Upper lobe of right lung (tissue), 1 donor: ENCODE measurements around the gene KLHL35. TPM values are rescaled to one million over a fixed set of nuclear protein-coding genes. Genes with fewer than 3 reads are reported as not detected.

Source experiments
- ATAC-seq: fragments of 200-7000 bp; cut with Tn5 transposase; one replicate; pipeline ENCODE4 v1.9.1; 2020; ENCODE audit warnings: mild to moderate bottlenecking, moderate library complexity
- DNase-seq: peaks from one replicate; pipeline ENCODE4 v3.0.0-alpha.2; 2020
- H3K27ac ChIP-seq: fragments of 200-600 bp; one replicate; pipeline ENCODE4 v1.8.0; 2022
- H3K27me3 ChIP-seq: fragments of 200-600 bp; one replicate; pipeline ENCODE4 v1.8.0; 2022; ENCODE audit warnings: mild to moderate bottlenecking
- H3K36me3 ChIP-seq: fragments of 200-600 bp; one replicate; pipeline ENCODE4 v1.8.0; 2022
- H3K4me1 ChIP-seq: fragments of 200-600 bp; one replicate; pipeline ENCODE4 v1.8.0; 2022
- H3K4me3 ChIP-seq: fragments of 200-600 bp; one replicate; pipeline ENCODE4 v1.8.0; 2022; ENCODE audit warnings: mild to moderate bottlenecking
- H3K9me3 ChIP-seq: fragments of 200-600 bp; one replicate; pipeline ENCODE4 v1.8.0; 2022
- CTCF ChIP-seq: fragments of 200-600 bp; IDR thresholded peaks from one replicate; pipeline ENCODE4 v1.8.0; 2022; ENCODE audit warnings: antibody characterized with exemption
- intact Hi-C: fragments of 100-400 bp; cut with DNase I; formaldehyde crosslinking; loops from one replicate; pipeline ENCODE4 v1.11.0; 2022
- total RNA-seq: library from RNA; stranded (reverse); fragmentation: NEBNext Ultra II Directional; extraction: Animal tissue kit (Norgen Biotek cat#: 25700); gene quantifications from one replicate; pipeline ENCODE4 v1.2.1, GENCODE V29; 2021
- donor health status: DM: no; HTN: yes; CAD: no; lungs with severe emphysema.

Gene KLHL35
- total RNA-seq, 1 donor from 2014 or later = 3.4 TPM

GRCh38 chr11:75389276-75389605 is 43.8 kb downstream of the KLHL35 start:
- H3K36me3 ChIP-seq = no peaks in the 10 kb centered on the region
- intact Hi-C loops = no loop called here
- H3K27ac ChIP-seq = no peak overlapping the region
- H3K9me3 ChIP-seq = no peaks in the 10 kb centered on the region
- no peak for TF ChIP-seq CTCF
- H3K27me3 ChIP-seq = no peaks in the 10 kb centered on the region
- ATAC-seq (no peak), DNase-seq (peak; percentile 54)
- peaks cover 10% of the 10 kb centered on the region for H3K4me1 ChIP-seq
- H3K4me3 ChIP-seq = no peak overlapping the region

- ATAC-seq = peak; percentile 86
- no peak overlapping the region for H3K4me3 ChIP-seq
- intact Hi-C loops = no loop called here
- peak; percentile 76 for DNase-seq
- H3K36me3 ChIP-seq = no peaks in the 10 kb centered on the region
- TF ChIP-seq CTCF = peak; percentile 83
- H3K27me3 ChIP-seq = no peaks in the 10 kb centered on the region
- peak overlapping the region; percentile 28 for H3K27ac ChIP-seq
- peaks cover 12% of the 10 kb centered on the region for H3K4me1 ChIP-seq
- H3K9me3 ChIP-seq = no peaks in the 10 kb centered on the region
Observed at GRCh38 chr11:75388386-75389275, 44.4 kb downstream of the KLHL35 start.

GRCh38 chr11:75387736-75388294 is 45.2 kb downstream of the KLHL35 start:
- no peak for ATAC-seq
- H3K4me3 ChIP-seq = no peak overlapping the region
- intact Hi-C loops = no loop called here
- H3K36me3 ChIP-seq = no peaks in the 10 kb centered on the region
- no peaks in the 10 kb centered on the region for H3K9me3 ChIP-seq
- DNase-seq = no peak
- TF ChIP-seq CTCF = no peak
- H3K4me1 ChIP-seq = peaks cover 17% of the 10 kb centered on the region
- H3K27me3 ChIP-seq = no peaks in the 10 kb centered on the region
- H3K27ac ChIP-seq = peak overlapping the region; percentile 28

- no peak for TF ChIP-seq CTCF
- no peaks in the 10 kb centered on the region for H3K27me3 ChIP-seq
- ATAC-seq = peak; percentile 47
- H3K27ac ChIP-seq = peak overlapping the region; percentile 28
- H3K36me3 ChIP-seq = no peaks in the 10 kb centered on the region
- peak; percentile 4 for DNase-seq
- intact Hi-C loops = no loop called here
- H3K4me1 ChIP-seq = peaks cover 17% of the 10 kb centered on the region
- H3K4me3 ChIP-seq = no peak overlapping the region
- no peaks in the 10 kb centered on the region for H3K9me3 ChIP-seq
Observed at GRCh38 chr11:75386942-75387630, 45.9 kb downstream of the KLHL35 start.

- H3K9me3 ChIP-seq = no peaks in the 10 kb centered on the region
- H3K27ac ChIP-seq = no peak overlapping the region
- ATAC-seq = peak; percentile 92
- DNase-seq = peak; percentile 91
- no peaks in the 10 kb centered on the region for H3K27me3 ChIP-seq
- H3K4me3 ChIP-seq = no peak overlapping the region
- TF ChIP-seq CTCF = peak; percentile 99
- no peaks in the 10 kb centered on the region for H3K36me3 ChIP-seq
- intact Hi-C loops = loop anchor here (5.0 kb wide), 2 partner anchors 47 to 107 kb away; no protein-coding TSS in a partner anchor
- H3K4me1 ChIP-seq = peaks cover 33% of the 10 kb centered on the region
Observed at GRCh38 chr11:75384438-75385080, 48.4 kb downstream of the KLHL35 start.
